ENCODE data around the gene CDH24.

The CDH24 gene

DNA sequence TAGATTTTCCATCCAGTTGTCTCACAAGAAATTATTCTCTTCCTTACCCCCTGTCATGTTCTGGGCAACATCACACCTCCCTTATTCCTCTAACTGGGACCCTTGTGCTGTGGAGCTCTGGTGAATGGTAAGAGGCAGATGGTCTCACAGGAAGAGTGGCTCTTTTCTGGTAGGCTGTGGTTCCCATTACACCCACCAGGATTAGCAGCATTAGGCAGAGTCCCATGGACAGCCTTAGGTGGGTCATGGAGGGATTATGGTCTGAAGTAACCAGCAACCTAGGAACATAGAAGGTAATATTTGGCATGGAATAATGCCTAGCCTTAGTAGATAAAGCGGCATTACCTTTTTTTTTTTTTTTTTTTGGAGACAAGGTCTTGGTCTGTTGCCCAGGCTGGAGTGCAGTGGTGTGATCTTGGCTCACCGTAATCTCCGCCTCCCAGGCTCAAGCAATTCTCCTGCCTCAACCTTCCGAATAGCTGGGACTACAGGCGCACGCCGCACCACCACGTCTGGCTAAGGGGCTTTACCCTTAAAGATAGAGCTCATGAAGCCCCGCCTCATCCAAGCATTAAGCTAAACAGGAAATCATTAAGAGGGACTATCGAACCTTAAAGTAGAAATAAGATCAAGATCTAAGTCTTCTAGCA, 42.0 kb upstream of the CDH24 start:
- Histone ChIP-seq H3K4me2 (ENCODE audit: low read length) (no peak overlapping the region), H3K27me3 (ENCODE audit: control insufficient read depth, insufficient read depth, low read length) (no peaks in the 10 kb centered on the region), H3K9ac (ENCODE audit: low read depth, low read length) (no peak overlapping the region), H3K36me3 (ENCODE audit: insufficient read depth, low read length) (peaks cover 26% of the 10 kb centered on the region), H3K9me3 (replicated peaks; ENCODE audit: low read length) (no peaks in the 10 kb centered on the region), H3K4me3 (ENCODE audit: low read length) (no peak overlapping the region), H3K4me1 (ENCODE audit: control insufficient read depth, insufficient read depth, low read length) (peaks cover 14% of the 10 kb centered on the region)

DNA sequence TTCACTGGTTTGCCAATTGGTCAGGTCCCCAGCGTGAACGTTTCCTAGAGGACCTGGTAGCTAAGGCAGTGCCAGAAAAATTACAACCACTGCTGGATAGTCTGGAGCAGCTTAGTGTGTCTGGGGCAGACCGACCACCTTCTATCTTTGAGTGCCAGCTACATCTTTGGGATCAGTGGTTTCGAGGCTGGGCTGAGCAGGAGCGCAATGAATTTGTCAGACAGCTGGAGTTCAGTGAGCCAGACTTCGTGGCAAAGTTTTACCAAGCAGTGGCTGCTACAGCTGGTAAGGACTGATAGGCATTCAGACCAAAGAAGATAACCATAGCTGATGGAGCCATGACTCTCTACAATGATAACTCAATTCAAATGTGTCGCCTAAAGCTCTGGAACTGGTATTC, 40.5 kb upstream of the CDH24 start:
- no peaks in the 10 kb centered on the region for H3K9me3 ChIP-seq (replicated peaks; ENCODE audit: low read length)
- peaks cover 32% of the 10 kb centered on the region for H3K36me3 ChIP-seq (ENCODE audit: insufficient read depth, low read length)
- H3K4me1 ChIP-seq (ENCODE audit: control insufficient read depth, insufficient read depth, low read length), result peaks cover 27% of the 10 kb centered on the region
- no peak overlapping the region for H3K9ac ChIP-seq (ENCODE audit: low read depth, low read length)
- no peaks in the 10 kb centered on the region for H3K27me3 ChIP-seq (ENCODE audit: control insufficient read depth, insufficient read depth, low read length)
- no peak overlapping the region for H3K4me3 ChIP-seq (ENCODE audit: low read length)
- peak overlapping the region; percentile 84 for H3K4me2 ChIP-seq (ENCODE audit: low read length)

DNA sequence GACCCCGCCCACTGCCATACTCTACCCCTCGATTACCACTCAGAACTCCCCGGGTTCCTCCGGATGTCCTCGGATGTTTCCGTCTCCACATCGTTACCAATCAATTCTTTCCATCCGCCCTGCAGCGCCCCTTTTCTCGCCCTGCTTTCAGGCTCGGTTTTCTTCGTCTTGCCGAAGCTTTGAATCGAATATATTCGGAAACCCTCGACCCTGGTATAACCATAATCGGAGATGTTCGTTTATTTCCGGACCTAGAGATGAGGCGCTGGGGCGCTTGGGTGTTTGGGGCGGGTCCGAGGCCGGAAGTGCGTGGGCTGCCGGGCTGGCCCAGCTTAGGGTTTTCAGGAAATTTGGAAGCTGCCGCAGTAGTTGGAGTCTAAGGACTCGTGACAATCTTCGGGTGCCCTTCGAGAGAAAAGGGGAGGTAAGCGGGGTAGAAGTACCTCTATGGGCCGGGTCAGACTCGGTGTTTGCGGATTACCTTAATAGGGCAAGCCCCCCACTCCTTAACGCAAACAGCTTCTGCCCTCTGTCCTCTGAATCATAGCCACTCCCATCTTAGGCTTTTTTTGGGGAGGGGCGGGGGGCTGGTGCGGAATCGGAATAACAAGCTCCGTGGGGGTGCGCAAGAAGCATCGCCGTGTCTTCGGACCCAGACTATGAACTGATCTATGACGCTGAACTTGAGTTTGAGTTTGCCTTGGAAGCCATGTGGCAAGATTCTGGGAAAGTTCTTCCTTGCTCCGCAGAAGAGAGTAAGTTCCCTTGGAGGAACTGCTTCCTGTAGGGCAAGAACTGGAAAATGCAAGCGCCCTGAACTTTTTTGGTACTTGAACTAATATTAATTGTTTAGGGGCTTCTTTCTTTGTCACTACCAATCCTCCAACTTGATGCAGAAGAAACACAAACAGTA, 38.1 kb upstream of the CDH24 start, which contains the start of gene C14orf119:
TSS of gene C14orf119 (plus strand) at position 310 of the 913 bp plus-strand sequence. CDS start 2,154 bp downstream, outside the sequence.
- Histone ChIP-seq H3K4me1 (ENCODE audit: control insufficient read depth, insufficient read depth, low read length) (peaks cover 27% of the 10 kb centered on the region), H3K36me3 (ENCODE audit: insufficient read depth, low read length) (peaks cover 48% of the 10 kb centered on the region), H3K4me3 (ENCODE audit: low read length) (peak within 1 kb of the TSS; percentile 91)

DNA sequence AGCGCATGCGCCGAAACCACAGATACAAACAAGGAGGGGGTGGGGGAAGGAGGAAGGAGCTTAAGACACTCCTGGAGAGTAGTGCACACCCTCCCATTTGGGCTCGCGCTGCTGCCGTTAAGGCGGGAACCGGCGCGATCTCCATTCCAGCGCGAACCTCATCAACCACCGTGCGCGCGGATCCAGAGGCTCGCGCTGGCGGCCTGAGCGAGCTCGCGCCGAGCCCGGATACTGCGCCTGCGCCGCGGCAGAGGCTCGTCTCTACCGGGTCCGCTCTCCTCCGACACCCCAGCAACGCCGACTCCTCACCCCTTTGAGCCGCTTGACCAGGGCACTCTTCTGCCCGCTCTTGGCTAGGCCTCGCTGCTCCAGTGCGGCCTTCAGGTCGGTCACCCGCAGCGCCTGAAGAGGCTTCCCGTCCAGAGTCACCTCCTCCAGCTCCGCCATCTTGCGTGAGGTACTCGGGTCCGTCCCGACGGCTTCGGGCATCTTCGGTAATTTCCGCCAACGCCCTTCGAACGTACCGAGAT, 37.4 kb upstream of the CDH24 start, which contains the start of gene ACIN1:
TSS of gene ACIN1 (minus strand) at position 471 of the 530 bp plus-strand sequence. CDS start at position 447, 24 bp downstream.
- Histone ChIP-seq H3K4me1 (ENCODE audit: control insufficient read depth, insufficient read depth, low read length) (peaks cover 27% of the 10 kb centered on the region), H3K36me3 (ENCODE audit: insufficient read depth, low read length) (peaks cover 55% of the 10 kb centered on the region), H3K27me3 (ENCODE audit: control insufficient read depth, insufficient read depth, low read length) (no peaks in the 10 kb centered on the region)

More for the DNA sequence above, 38.1 kb upstream of the CDH24 start, which contains the start of gene C14orf119:
- Histone ChIP-seq H3K27me3 (ENCODE audit: control insufficient read depth, insufficient read depth, low read length) (no peaks in the 10 kb centered on the region), H3K9me3 (replicated peaks; ENCODE audit: low read length) (no peaks in the 10 kb centered on the region), H3K4me2 (ENCODE audit: low read length) (peak within 1 kb of the TSS; percentile 96), H3K9ac (ENCODE audit: low read depth, low read length) (peak within 1 kb of the TSS; percentile 97)

DNA sequence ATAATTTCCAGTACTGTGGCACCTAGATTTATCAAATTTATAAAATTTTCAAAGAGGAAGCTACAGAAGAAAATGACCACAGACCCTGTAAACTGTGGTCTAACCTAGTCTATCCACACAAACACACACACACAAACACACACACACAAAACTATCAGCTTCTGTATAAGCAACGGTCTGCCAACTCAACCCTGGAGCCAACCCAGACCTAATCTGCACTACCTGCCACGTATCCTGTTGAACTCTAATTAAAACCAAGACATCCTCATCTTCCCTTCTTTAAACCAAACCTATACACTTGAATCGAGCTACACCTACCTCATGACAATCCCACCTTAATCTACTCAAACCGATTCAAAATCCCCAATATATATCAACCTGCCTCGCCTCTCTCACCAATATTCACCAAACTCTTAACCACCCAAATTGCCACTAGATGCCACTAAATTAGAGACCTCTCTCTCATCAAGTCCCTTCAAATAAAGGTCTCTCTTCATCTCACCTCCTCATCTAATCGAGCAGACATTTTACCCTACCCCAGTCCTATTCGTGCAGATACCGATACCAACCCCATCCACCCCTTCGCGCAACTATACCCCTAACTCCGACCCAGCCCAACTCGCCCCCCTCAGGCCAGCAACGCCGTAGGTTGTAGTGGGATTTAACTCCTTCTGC, 36.8 kb upstream of the CDH24 start:
- Histone ChIP-seq H3K36me3 (ENCODE audit: insufficient read depth, low read length) (peaks cover 60% of the 10 kb centered on the region), H3K4me2 (ENCODE audit: low read length) (peak overlapping the region; percentile 96), H3K9ac (ENCODE audit: low read depth, low read length) (peak overlapping the region; percentile 97), H3K9me3 (replicated peaks; ENCODE audit: low read length) (no peaks in the 10 kb centered on the region), H3K27me3 (ENCODE audit: control insufficient read depth, insufficient read depth, low read length) (no peaks in the 10 kb centered on the region), H3K4me3 (ENCODE audit: low read length) (peak overlapping the region; percentile 91), H3K4me1 (ENCODE audit: control insufficient read depth, insufficient read depth, low read length) (peaks cover 27% of the 10 kb centered on the region)

More for the DNA sequence above, 37.4 kb upstream of the CDH24 start, which contains the start of gene ACIN1:
- H3K4me3 ChIP-seq (ENCODE audit: low read length), result peak within 1 kb of the TSS; percentile 91
- H3K9me3 ChIP-seq (replicated peaks; ENCODE audit: low read length), result no peaks in the 10 kb centered on the region
- peak within 1 kb of the TSS; percentile 97 for H3K9ac ChIP-seq (ENCODE audit: low read depth, low read length)
- H3K4me2 ChIP-seq (ENCODE audit: low read length), result peak within 1 kb of the TSS; percentile 96

DNA sequence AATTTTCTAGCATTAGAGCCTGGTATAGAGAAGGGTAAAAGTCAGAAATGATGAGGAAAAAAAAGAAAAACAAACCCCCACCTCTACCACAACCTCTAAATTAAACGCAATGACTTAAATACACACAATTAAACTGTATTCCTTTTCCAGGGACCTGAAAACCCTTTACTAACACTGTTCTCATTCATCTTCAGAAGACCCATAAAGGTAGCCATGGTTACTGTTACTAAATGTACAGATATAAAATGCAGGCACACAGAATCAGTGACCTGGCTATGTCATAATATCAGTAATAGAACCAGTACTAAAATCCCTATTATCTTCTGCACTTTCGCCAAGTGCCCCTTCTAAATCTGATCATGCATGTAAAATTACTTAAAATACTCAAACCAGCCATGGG, 36.2 kb upstream of the CDH24 start:
- H3K27me3 ChIP-seq (ENCODE audit: control insufficient read depth, insufficient read depth, low read length), result no peaks in the 10 kb centered on the region
- H3K4me1 ChIP-seq (ENCODE audit: control insufficient read depth, insufficient read depth, low read length), result peaks cover 27% of the 10 kb centered on the region
- peak overlapping the region; percentile 96 for H3K4me2 ChIP-seq (ENCODE audit: low read length)
- peak overlapping the region; percentile 91 for H3K4me3 ChIP-seq (ENCODE audit: low read length)
- no peaks in the 10 kb centered on the region for H3K9me3 ChIP-seq (replicated peaks; ENCODE audit: low read length)
- H3K36me3 ChIP-seq (ENCODE audit: insufficient read depth, low read length), result peaks cover 60% of the 10 kb centered on the region
- peak overlapping the region; percentile 97 for H3K9ac ChIP-seq (ENCODE audit: low read depth, low read length)

DNA sequence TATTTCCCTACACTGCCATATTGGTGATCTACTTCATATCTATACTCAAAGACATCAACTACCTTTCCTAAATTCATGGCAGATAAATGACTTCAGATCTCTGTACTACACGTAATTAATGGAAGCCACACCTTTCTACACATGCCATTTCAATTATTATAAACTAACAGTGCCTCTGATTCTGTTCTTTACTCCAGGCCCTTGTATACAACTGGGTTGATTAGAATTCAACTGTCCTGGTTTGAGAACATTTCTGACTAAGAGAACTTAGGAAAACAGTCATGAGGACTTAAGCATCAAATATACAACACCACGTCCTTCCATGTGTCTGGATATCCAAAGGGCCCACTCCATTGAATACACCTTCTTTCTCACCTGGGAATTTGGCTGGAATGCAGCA, 35.8 kb upstream of the CDH24 start:
- peak overlapping the region; percentile 96 for H3K4me2 ChIP-seq (ENCODE audit: low read length)
- no peaks in the 10 kb centered on the region for H3K27me3 ChIP-seq (ENCODE audit: control insufficient read depth, insufficient read depth, low read length)
- peak overlapping the region; percentile 97 for H3K9ac ChIP-seq (ENCODE audit: low read depth, low read length)
- H3K9me3 ChIP-seq (replicated peaks; ENCODE audit: low read length), result no peaks in the 10 kb centered on the region
- H3K36me3 ChIP-seq (ENCODE audit: insufficient read depth, low read length), result peaks cover 60% of the 10 kb centered on the region
- H3K4me3 ChIP-seq (ENCODE audit: low read length), result peak overlapping the region; percentile 91
- H3K4me1 ChIP-seq (ENCODE audit: control insufficient read depth, insufficient read depth, low read length), result peaks cover 27% of the 10 kb centered on the region

DNA sequence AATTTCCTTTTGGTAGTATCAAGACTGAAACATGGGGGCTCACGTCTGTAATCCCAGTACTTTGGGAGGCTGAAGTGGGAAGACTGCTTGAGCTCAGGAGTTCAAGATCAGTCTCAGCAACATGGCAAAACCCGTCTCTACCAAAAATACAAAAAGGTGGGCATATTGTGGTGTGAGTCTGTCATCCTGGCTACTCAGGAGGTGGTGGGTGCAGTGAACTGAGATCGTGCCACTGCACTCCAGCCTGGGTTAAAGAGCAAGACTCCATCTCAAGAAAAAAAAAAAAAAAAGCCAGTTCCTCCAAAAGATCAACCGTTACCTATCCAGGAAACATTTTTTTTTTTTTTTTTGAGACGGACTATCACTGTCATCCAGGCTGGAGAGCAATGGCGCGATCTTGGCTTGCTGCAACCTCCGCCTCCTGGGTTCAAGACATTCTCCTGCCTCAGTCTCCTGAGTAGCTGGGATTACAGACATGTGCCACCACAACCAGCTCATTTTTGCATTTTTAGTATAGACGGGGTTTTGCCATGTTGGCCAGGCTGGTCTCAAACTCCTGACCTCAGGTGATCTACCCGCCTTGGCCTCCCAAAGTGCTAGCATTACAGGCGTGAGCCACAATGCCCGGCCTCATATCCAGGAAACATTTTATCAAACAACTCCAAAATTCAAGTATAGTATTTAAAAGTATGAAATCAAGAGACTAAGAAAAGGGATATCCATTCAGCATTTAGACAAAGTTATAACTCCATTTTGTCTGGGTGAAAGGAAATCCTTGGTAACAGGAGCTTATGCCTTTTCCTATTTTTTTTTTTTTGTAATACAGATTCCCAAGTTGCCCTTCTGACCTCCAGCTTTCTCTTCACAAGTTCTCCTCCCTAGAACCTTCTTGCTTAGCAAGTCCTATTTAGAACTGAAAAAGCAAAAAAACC, 34.2 kb upstream of the CDH24 start:
- H3K4me1 ChIP-seq (ENCODE audit: control insufficient read depth, insufficient read depth, low read length), result peaks cover 16% of the 10 kb centered on the region
- no peak overlapping the region for H3K4me3 ChIP-seq (ENCODE audit: low read length)
- no peak overlapping the region for H3K4me2 ChIP-seq (ENCODE audit: low read length)
- H3K27me3 ChIP-seq (ENCODE audit: control insufficient read depth, insufficient read depth, low read length), result no peaks in the 10 kb centered on the region
- H3K9me3 ChIP-seq (replicated peaks; ENCODE audit: low read length), result no peaks in the 10 kb centered on the region
- peaks cover 61% of the 10 kb centered on the region for H3K36me3 ChIP-seq (ENCODE audit: insufficient read depth, low read length)
- H3K9ac ChIP-seq (ENCODE audit: low read depth, low read length), result no peak overlapping the region

DNA sequence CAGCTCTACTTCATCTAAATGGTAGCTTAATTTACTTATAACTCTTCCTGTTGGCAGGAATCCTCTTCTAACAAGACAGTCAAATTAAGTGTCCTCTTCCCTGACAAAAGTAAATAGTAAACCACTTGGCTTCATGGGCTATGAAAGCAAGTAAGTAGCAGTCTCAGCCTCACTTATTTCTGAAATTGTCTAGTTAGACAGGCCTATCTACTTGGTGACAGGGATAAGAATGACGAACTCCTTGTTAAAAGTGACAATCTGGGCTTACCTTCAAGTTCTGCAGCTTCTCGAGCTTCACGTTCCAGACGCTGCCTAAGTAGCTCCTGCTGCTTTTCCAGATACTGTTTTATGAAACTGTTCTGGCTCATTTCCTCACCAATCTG, 32.9 kb upstream of the CDH24 start:
- Histone ChIP-seq H3K4me2 (ENCODE audit: low read length) (no peak overlapping the region), H3K4me3 (ENCODE audit: low read length) (no peak overlapping the region), H3K4me1 (ENCODE audit: control insufficient read depth, insufficient read depth, low read length) (peaks cover 14% of the 10 kb centered on the region), H3K27me3 (ENCODE audit: control insufficient read depth, insufficient read depth, low read length) (no peaks in the 10 kb centered on the region), H3K9me3 (replicated peaks; ENCODE audit: low read length) (no peaks in the 10 kb centered on the region), H3K9ac (ENCODE audit: low read depth, low read length) (no peak overlapping the region), H3K36me3 (ENCODE audit: insufficient read depth, low read length) (peaks cover 73% of the 10 kb centered on the region)

DNA sequence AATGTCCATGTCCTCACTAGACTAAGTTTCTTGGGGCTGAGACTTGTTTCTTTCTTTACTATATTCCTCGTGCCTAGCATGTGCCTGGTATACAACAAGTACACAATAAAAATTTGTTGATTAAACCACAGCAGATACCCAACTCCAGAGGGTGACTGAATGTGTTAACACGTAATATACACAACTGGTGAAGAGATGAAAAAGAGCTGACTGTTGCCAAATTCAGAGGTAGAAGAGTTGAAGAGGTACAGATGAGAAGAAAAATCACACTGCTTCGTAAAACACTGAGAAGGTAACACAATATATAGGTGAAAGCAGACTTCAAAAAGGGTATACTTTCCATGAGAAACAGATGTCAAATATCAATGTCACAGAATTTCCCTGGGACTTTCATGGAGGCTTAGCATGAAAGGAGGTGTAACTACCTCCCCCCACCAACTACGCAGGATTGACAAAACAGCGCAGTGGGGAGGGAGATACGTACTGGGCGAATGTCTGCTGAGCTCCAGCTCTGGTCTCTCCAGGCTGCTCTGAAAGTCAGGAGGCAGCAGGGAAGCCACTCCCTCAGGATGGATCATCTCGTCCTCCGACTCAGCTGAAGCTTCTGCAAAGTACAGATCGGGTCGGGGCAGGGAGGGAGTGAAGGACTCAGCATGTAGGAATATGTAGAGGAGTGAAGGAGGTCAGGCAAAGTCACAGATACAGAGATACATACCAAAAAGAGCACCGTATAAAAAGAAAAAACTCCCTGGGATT, 32.4 kb upstream of the CDH24 start:
- no peak overlapping the region for H3K9ac ChIP-seq (ENCODE audit: low read depth, low read length)
- H3K36me3 ChIP-seq (ENCODE audit: insufficient read depth, low read length), result peaks cover 78% of the 10 kb centered on the region
- peaks cover 14% of the 10 kb centered on the region for H3K4me1 ChIP-seq (ENCODE audit: control insufficient read depth, insufficient read depth, low read length)
- no peaks in the 10 kb centered on the region for H3K27me3 ChIP-seq (ENCODE audit: control insufficient read depth, insufficient read depth, low read length)
- no peak overlapping the region for H3K4me2 ChIP-seq (ENCODE audit: low read length)
- H3K9me3 ChIP-seq (replicated peaks; ENCODE audit: low read length), result no peaks in the 10 kb centered on the region
- no peak overlapping the region for H3K4me3 ChIP-seq (ENCODE audit: low read length)
